HG03378 (cell line): ENCODE results near the gene RDX.
"Not testable (repeated sequence)": the region's sequence is repeated elsewhere in the genome, so short reads cannot be mapped to it uniquely, and the experiment has no call there.

Experiments
- ATAC-seq: cut with Tn5 transposase; IDR thresholded peaks from one replicate; pipeline ENCODE4 v1.9.1; 2021; ENCODE audit warnings: mild to moderate bottlenecking, moderate library complexity; ENCODE audit not compliant: unreplicated experiment

The RDX gene

DNA sequence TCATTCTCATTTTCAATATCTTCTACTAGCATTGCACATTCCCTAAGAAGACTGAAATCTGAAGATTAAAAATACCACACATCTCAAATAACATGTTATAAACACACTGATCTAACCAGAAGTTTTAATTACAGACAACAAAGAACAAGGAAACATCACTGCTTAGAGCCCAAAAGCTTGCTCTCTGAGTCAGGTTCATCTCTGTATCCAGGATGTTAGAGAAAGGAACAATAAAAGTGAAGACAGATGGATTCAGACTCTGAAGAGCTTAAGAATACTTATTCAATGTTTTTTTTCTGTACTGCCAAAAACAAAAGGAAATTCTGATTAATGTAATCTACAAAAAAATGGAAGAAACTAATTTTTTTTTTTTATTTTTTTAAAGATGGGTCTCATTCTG lies 16.5 kb downstream of the RDX start:
- ATAC-seq = no peak

DNA sequence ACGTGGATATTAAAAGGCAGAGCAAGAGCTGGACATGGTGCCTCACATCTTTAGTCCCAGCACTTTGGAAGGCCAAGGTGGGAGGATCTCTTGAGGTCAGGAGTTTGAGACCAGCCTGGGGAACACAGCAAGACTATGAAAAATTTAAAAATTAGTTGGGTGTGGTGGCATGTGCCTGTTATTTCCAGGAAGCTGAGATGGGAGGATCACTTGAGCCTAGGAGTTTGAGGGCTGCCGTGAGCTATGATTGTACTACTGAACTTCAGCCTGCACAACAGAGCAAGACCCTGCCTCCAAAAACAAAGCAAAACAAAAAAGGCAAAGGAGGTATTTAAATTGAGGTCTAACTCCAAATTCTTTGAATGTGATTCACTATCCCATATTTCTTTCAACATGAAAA lies 23.5 kb downstream of the RDX start:
- no peak for ATAC-seq

DNA sequence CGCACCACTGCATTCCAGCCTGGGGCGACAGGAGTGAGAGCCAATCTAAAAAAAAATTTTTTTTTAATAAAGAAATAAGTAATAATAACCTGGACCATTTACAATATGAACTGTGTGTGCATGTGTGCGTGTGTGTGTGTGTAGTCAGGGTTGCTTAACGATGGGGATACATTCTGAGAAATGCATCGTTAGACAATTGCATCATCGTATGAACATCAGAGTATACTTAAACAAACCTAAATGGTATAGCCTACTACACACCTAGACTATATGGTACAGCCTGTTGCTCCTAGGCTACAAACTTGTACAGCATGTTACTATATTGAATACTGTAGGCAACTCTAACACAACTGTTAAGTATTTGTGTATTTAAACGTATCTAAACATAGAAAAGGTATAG lies 26.4 kb downstream of the RDX start:
- ATAC-seq = no peak

DNA sequence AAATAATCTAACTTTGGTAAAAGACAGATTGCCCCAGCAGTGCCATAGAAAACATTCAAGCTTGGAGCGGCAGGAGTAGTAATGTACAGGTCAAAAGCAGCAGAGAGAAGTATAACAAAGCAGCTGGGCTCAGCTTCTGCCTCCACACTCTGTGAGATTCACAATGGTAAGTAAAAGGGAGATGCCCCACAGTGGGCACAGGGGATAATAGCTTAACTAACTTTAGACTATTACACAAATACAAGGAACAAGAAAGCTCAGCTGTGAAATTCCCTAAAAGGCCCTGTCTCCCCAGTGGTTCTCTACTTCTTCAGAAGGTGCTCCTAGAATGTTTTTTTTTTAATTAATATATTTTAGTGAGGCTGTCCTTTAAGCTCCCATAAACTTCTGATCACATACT lies 28.0 kb downstream of the RDX start:
- no peak for ATAC-seq

DNA sequence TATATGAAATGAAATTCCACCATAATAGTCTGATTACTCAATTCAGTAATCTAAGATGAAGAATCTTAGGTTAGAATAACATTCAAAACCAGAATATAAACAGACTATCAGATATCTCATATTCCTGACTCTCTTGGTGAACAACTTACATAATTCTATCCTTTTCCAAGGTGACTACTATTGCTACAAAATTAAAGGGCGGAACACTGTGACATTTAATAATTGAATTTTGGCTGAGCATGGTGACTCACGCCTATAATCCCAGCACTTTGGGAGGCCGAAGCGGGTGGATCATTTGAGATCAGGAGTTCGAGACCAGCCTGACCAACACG lies 34.4 kb downstream of the RDX start:
- no peak for ATAC-seq

DNA sequence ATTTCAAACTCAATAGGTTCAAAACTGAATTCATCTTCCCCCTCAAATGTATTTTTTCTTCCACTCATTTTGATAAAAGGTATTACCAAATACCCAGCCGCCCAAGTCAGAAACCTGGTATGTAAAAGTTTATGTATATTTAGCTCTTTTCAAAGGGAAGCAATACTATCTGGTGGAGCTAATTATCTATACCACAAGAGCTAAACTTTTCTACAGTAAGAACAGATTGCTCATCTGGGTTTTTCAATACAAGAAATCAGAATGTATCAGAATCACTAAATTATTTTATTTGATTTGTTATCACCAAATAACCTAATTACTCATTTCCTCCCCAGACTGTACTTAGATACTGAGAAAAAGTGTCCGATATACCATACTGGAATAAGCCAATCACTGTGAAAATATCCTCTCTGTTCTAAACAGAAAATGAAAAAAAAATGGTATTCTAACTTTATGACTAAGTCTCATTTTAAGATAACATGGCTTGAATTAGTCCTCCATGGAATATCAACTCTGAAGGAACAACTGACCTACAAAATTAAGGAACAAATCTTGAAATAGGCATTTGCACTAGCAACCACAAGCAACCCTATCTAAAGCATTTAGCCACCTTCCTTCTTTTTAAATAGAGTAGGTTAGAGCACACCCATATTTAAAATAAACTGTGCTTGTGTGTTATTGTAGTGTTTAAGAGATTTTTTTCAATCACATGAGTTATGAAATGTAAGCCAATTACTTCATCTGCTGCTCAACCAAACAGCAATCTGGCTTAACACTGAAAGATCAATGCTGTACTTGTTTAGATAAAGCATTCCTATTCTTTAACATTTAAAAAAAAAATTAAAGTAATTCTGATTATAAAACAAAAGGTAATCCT lies 35.0 kb downstream of the RDX start:
- no peak for ATAC-seq

DNA sequence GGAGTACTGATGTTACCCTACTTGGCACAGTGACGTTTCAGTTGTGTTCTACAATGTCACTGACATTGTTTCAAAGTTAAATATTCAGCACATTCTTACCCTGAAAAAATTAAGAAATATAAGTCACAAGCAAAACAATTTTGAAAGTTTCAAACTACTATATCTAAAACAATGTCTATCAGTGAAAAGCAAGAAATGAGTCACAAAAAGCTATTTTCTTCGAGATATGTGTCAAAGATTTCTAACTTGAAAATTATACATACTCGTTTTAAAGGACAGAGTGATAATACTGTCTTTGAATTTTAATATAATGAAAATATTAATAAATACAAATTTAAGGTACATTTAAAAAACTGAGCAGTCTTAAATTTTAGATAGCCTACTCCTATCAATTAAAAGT lies 42.9 kb downstream of the RDX start:
- ATAC-seq = no peak

DNA sequence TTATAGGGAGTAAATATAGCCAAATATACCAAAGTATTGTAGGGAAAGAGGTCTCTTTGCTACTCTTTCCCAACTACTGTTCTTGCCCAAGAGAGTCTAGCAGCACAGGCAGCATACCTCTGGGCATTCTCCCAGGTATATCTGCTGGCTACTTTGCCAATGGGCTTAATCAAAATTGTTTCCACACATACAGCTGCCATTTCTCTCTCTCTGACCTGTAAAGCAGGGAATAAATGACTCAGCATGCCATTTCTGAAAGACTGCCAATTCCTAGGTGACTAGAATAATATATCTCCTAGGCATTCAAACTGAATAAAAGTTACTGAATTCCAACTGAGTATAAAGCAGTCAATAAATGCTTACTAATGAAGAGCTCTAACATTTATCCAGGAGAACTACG lies 44.6 kb downstream of the RDX start:
- ATAC-seq = no peak

DNA sequence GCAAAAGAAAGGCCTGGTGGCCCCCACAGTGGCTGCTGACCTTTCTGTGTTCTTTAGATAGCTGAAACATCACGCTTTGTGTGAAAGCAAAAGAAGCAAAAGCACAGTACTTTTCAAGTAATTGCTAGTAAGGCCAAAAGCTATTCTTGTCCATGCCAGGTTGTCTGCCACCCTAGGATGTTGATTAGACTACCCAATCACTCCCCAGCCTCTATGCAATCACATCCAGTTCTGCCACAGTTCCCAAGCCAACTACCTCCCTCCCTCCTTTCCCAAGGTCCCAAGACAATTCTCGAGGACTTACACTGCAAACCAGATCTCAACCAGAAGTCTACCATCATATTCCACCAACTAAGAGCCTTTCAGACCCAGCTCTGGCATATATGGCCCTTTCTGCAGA lies 46.2 kb downstream of the RDX start:
- ATAC-seq = no peak

DNA sequence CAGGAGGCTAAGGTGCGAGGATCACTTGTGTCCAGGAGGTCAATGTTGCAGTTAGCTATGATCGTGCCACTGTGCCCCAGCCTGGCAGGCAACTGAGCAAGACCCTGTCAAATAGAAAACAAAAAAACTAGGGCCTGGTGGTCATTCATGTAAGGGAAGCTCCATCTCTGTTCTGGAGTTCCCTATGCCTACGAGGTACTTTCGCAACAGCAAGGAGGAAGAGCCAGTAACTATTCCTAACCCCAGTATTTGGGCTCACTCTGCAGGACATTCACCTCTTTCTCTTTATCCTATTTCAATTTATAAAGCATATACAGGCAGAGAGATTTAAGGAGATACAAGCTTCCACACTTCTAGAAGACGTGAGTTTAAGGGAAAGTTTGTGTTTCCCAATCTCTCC lies 46.6 kb downstream of the RDX start:
- ATAC-seq = no peak

DNA sequence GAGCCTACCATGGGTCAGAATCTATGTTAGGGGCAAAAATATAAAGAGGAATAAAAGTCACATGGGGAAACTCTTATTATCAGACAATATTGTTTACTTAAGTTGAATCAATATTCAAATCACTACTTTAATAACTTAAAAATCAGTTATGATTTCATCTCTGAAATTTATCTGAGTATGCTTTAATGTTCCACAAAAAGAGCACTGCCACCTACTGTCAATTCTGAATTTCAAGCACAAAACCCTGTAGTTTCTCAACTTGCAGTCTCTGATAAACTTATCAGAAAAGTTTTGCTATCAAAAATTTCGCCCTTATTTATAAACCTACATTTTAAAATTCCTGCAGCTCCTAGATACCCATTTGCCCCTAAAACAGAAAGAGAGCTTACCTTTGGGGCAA lies 47.3 kb downstream of the RDX start:
- ATAC-seq = no peak

DNA sequence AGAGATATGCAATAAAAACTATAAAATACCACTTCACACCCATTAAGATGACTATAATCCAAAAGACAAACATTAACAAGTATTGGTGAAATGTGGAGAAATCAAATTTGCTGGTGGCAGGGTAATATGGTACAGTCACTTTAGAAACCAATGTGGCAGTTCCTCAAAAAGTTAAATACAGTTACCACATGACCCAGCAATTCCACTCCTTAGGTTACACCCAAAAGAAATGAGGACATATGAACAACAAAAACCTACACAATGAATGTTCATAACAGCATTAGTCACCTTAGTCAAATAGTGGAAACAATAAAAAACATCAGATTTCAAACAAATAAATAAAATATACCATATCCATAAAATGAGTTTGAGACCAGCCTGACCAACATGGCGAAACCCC lies 52.6 kb downstream of the RDX start:
- ATAC-seq = no peak

DNA sequence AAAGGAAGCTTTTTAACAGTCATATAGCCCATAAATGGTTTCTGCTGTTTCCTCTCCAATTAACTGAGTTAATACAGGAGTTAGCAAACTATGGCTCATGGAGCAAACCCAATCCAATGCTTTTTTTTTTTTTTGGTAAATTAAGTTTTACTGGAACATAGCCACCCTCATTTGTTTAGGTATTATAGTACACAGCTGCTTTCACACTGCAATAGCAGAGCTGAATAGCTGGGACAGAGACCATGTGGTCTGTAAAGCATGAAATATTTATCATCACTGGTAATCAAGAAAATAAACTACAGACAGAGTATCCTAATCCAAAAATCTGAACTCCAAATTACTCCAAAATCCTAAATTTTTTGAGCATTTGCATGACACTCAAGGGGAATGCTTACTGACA lies 53.7 kb downstream of the RDX start:
- ATAC-seq = no peak

DNA sequence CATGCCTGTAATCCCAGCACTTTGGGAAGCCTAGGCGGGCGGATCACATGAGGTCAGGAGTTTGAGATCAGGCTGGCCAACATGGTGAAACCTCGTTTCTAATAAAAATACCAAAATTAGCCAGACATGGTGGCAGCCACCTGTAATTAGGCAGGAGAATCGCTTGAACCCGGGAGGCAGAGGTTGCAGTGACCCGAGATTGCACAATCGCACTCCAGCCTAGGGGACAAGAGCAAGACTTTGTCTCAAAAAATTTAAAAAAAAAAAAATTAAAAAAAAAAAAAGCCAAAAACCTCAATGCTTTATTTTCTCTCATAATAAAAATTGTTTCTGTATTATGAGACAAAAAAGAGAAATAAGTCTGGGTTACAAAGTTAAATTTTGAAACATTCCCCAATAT lies 54.2 kb downstream of the RDX start:
- ATAC-seq = no peak

DNA sequence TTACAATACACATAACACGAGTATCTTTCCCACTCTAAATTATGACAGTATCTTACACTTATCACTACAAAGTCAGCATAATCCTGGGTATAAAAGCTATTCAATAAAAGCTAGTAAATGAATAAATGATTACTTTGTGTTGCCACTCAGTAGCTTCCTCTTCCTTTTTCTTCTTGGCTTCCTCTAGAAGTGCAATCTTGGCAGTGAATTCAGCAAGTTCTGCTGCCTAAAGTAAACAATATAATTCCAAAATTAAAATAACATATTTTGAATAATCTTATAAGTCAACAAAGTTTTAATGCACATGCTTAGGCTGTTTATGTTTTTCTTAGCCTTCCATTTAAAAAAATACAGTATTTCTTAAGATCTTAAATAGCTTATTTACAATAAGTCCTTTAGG lies 60.4 kb downstream of the RDX start:
- no peak for ATAC-seq

DNA sequence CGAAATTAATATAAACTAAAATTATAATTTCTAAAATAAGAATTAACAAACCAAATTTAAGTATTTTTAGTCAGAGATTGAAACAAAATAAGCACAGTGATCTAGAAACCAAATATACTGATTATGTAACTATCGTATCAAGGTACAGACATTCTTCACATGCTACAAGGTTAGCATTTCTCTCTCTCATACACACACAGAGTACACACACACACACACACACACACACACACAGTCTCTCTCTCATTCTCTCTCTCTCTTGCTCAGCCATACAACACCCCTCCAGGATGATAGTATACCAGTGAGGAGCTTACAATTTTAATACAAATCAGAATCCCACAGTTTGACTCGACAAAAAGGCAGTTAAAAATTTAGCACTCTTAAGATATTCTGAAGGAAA lies 66.0 kb downstream of the RDX start:
- no peak for ATAC-seq

DNA sequence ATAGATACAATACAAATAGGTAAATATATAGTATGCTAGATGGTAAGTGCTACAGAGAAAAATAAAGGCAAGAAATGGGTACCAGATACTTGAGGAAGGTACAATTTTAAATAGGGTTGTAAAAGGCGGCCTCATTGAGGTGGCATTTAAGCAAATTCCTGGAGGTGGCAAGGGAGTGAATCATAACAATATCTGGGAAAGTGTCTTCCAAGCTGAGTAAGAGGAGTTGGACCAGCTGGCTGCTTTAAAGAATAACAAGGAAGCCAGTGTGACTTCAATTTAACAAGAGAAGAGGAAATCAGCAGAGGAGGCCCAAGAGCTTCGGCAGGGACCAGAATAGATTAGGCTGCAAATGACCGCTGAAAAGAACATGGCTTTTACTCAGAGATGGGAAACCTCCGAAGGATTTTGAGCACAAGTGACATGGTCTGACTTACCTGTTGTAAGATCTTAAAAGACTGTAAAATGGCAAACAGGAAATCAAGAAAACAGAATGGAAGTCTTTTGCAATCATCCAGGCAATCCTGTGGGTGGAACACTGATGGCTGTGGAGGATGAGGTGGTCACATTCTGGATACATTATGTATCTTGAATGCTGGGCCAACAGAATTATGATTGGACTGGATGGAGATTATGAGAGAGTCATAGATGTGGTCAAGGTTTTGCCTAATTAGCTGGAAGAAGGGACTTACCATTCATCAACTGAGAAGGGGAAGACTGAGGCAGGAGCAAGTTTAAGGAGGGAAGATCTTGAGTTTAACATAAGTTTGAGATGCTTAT lies 77.2 kb downstream of the RDX start:
- no peak for ATAC-seq

DNA sequence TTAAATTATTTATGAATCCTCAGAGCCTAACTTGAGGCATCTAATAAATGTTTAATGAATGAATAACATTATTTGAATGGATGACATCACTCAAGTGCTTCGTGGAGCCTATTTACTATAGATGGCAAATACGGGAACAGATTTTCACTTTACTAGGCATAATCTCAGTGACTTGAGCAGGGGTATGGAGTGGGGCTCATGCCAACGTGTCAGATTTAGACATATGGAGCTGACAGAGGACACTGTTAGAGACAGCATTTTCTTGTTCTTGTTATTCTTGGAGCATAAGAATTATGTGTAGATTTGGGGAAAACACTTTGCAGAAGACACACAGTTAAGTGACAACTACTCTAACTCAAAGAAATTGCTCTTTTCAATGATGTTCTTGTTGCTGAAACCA lies 78.5 kb downstream of the RDX start:
- no peak for ATAC-seq

DNA sequence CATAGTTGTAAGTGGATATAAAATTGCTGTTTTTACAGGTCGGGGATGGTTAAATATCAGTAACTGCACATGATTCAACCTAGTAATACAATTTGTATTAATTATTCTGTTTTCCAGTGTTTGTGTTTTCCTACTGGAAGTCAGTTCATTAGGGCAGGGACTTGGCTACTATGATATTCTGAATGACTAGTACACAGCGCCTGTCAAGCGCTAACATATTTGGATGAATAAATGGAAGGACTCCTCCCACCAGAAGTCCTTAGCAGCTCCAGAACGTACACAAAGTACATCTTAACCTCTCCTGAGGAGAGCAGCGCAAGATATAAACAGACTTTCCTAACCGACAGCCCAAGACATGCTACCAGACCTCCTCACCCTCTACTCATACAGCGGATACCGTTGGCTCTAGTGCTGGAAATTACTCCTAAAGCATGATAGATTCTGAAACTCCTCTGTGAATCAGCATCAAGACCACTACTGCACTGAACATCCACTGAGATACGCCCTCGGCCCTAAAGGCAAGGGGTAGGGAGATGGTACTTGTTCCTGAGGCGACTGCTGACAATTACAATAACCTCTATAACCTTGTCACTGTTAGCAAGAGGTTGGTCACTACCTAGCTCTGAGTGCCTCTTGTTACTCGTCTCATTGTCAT lies 79.1 kb downstream of the RDX start:
- no peak for ATAC-seq

DNA sequence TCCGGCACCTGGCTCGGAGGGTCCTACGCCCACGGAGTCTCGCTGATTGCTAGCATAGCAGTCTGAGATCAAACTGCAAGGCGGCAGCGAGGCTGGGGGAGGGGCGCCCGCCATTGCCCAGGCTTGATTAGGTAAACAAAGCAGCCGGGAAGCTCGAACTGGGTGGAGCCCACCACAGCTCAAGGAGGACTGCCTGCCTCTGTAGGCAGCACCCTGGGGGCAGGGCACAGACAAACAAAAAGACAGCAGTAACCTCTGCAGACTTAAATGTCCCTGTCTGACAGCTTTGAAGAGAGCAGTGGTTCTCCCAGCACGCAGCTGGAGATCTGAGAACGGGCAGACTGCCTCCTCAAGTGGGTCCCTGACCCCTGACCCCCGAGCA lies 87.1 kb downstream of the RDX start:
- not testable (repeated sequence) for ATAC-seq

DNA sequence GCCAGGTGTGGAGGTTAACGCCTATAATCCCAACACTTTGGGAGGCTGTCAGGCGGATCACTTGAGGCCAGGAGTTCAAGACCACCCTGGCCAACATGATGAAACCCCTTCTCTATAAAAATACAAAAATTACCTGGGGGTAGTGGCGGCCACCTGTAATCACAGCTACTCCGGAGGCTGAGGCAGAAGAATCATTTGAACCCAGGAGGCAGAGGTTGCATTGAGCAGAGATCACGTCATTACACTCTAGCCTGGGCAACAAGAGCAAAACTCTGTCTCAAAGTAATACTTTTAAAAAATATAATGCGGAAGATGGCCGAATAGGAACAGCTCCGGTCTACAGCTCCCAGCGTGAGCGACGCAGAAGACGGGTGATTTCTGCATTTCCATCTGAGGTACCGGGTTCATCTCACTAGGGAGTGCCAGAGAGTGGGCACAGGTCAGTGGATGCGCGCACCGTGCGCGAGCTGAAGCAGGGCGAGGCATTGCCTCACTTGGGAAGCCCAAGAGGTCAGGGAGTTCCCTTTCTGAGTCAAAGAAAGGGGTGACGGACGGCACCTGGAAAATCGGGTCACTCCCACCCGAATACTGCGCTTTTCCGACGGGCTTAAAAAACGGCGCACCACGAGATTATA lies 87.6 kb downstream of the RDX start:
- ATAC-seq = not testable (repeated sequence)

DNA sequence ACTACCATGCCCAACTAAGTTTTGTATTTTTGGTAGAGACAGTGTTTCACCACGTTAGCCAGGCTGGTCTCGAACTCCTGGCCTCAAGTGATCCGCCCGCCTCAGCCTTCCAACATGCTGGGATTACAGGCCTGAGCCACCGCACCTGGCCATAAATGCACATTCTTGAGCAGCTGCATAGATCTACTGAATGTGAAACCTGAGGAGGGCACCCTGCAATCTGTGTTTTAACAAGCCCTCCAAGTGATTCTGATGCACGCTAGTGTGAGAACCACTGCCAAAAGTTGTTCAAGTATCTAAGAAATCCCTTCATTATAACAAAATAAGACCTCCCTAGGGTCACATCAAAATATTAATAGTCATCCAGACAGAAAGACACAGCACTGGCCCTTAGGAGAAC lies 89.3 kb downstream of the RDX start:
- ATAC-seq = no peak
